ENCODE measurements around the gene RAB1A.
A peak's percentile ranks its signal among the peaks of the same experiment; 100 is the strongest.

Gene RAB1A

GRCh38 chr2:65107530-65107929 is 22.4 kb downstream of the RAB1A start:
- TF ChIP-seq CTCF (conservative IDR thresholded peaks at IDR 0.05; ENCODE audit: low read length), result no peak
- no peak overlapping the region for H3K4me3 ChIP-seq (ENCODE audit: low read length)
- DNase-seq (ENCODE audit: low read depth), result no peak

- peak; percentile 36 for DNase-seq (ENCODE audit: low read depth)
- no peak for TF ChIP-seq CTCF (conservative IDR thresholded peaks at IDR 0.05; ENCODE audit: low read length)
- no peak overlapping the region for H3K4me3 ChIP-seq (ENCODE audit: low read length)
Observed at GRCh38 chr2:65103013-65103715, 26.7 kb downstream of the RAB1A start.

GRCh38 chr2:65101071-65101470 is 28.8 kb downstream of the RAB1A start:
- TF ChIP-seq CTCF (conservative IDR thresholded peaks at IDR 0.05; ENCODE audit: low read length), result no peak
- DNase-seq (ENCODE audit: low read depth), result no peak
- no peak overlapping the region for H3K4me3 ChIP-seq (ENCODE audit: low read length)

- no peak overlapping the region for H3K4me3 ChIP-seq (ENCODE audit: low read length)
- no peak for DNase-seq (ENCODE audit: low read depth)
- TF ChIP-seq CTCF (conservative IDR thresholded peaks at IDR 0.05; ENCODE audit: low read length), result no peak
Observed at GRCh38 chr2:65098741-65099140, 31.2 kb downstream of the RAB1A start.

- TF ChIP-seq CTCF (conservative IDR thresholded peaks at IDR 0.05; ENCODE audit: low read length), result no peak
- no peak overlapping the region for H3K4me3 ChIP-seq (ENCODE audit: low read length)
- DNase-seq (ENCODE audit: low read depth), result no peak
Observed at GRCh38 chr2:65097844-65098243, 32.1 kb downstream of the RAB1A start.

- peak; percentile 13 for DNase-seq (ENCODE audit: low read depth)
- H3K4me3 ChIP-seq (ENCODE audit: low read length), result no peak overlapping the region
- TF ChIP-seq CTCF (conservative IDR thresholded peaks at IDR 0.05; ENCODE audit: low read length), result no peak
Observed at GRCh38 chr2:65096948-65097347, 33.0 kb downstream of the RAB1A start.

GRCh38 chr2:65093211-65093610 is 36.7 kb downstream of the RAB1A start:
- TF ChIP-seq CTCF (conservative IDR thresholded peaks at IDR 0.05; ENCODE audit: low read length), result no peak
- no peak overlapping the region for H3K4me3 ChIP-seq (ENCODE audit: low read length)
- no peak for DNase-seq (ENCODE audit: low read depth)

Measured in AG10803 (cell line).